Esophagus muscularis mucosa (tissue), 4 donors: ENCODE results near the gene NUP214. TPM values are rescaled to one million over a fixed set of nuclear protein-coding genes. Genes with fewer than 3 reads are reported as not detected.

Experiments used
- DNase-seq: peaks from one replicate; pipeline ENCODE4 v3.0.0-alpha.2; 2017; ENCODE audit errors: extremely low spot score
- H3K27ac ChIP-seq, 4 donors: fragments of 200-600 bp; sonication (generic); replicated peaks in 1 of 4; 1 replicate in 3 of 4; 2 replicates in 1 of 4; pipeline ENCODE4 v1.5.1; 2016 to 2019; ENCODE audit warnings: mild to moderate bottlenecking in 1 of 4
- H3K27me3 ChIP-seq, 4 donors: fragments of 200-600 bp; sonication (generic); one replicate each; pipeline versions ENCODE4 v1.5.1 to v1.6.0; 2016 to 2019
- H3K36me3 ChIP-seq, 4 donors: fragments of 200-600 bp; sonication (generic); one replicate each; pipeline ENCODE4 v1.5.1; 2016 to 2019
- H3K4me1 ChIP-seq, 4 donors: fragments of 200-600 bp; sonication (generic); one replicate each; pipeline ENCODE4 v1.5.1; 2016 to 2019
- H3K4me3 ChIP-seq, 4 donors: fragments of 200-600 bp; sonication (generic); 1 replicate in 2 of 4; 2 replicates in 2 of 4; pipeline ENCODE4 v1.5.1; 2016 to 2019; ENCODE audit warnings: mild to moderate bottlenecking in 4 of 4, moderate library complexity in 1 of 4
- H3K9me3 ChIP-seq, 4 donors: fragments of 200-600 bp; sonication (generic); 1 replicate in 3 of 4; 2 replicates in 1 of 4; pipeline ENCODE4 v1.5.1; 2016 to 2019
- EP300 ChIP-seq: sonication (generic); formaldehyde crosslinking; IDR thresholded peaks from one replicate; pipeline ENCODE4 v1.6.1; 2017; ENCODE audit warnings: antibody characterized with exemption
- POLR2A ChIP-seq: fragments of 450-650 bp; IDR thresholded peaks from one replicate; pipeline ENCODE4 v1.6.1; 2017; ENCODE audit warnings: antibody characterized with exemption, moderate library complexity, mild to moderate bottlenecking, low read depth
- POLR2AphosphoS5 ChIP-seq, 2 donors: sonication (generic); formaldehyde crosslinking; IDR thresholded peaks; one replicate each; pipeline ENCODE4 v1.6.1; 2017; ENCODE audit warnings: antibody characterized with exemption in 2 of 2
- WGBS: methylation state at CpG from one replicate; pipeline ENCODE4 v1.1.5; 2018; 5-methylcytosine and 5-hydroxymethylcytosine counted together
- intact Hi-C: fragments of 100-400 bp; cut with DNase I; formaldehyde crosslinking; loops from one replicate; pipeline ENCODE4 v1.15.1; 2023
- total RNA-seq, 4 donors: library from RNA; depleted of rRNA; stranded (reverse); fragments of >200 nt; gene quantifications; one replicate each; pipeline versions ENCODE4 v1.1.0 to v1.2.1, GENCODE V29; 2016
- TF ChIP-seq, protein P1 (sequence below), 3 experiments: fragments of 200-600 bp in 2 of 3; fragments of 450-650 bp in 1 of 3; sonication (generic) in 2 of 3; IDR thresholded peaks; one replicate each; pipeline ENCODE4 v1.5.1; 2017 to 2019; ENCODE audit warnings: antibody characterized with exemption in 3 of 3, mild to moderate bottlenecking in 2 of 3, moderate library complexity in 1 of 3

Gene NUP214
- total RNA-seq, 4 donors from 2014 or later, result 26.4 to 36.2 (median 28.7) TPM

GRCh38 chr9:131217331-131218031, 92.1 kb downstream of the NUP214 start:
- Histone ChIP-seq H3K27ac (peak overlapping the region; percentile 35 to 65 (median 49)), H3K4me1 (peaks cover 3 to 41% (median 35%) of the 10 kb centered on the region in 4 donors), H3K4me3 (no peak overlapping the region), H3K36me3 (peaks cover 0 to 26% (median 15%) of the 10 kb centered on the region in 4 donors), H3K27me3 (no peaks in the 10 kb centered on the region), H3K9me3 (peaks cover 0 to 1% (median under 1%) of the 10 kb centered on the region in 4 donors)
- no peak for DNase-seq
- TF ChIP-seq, protein P1, sequence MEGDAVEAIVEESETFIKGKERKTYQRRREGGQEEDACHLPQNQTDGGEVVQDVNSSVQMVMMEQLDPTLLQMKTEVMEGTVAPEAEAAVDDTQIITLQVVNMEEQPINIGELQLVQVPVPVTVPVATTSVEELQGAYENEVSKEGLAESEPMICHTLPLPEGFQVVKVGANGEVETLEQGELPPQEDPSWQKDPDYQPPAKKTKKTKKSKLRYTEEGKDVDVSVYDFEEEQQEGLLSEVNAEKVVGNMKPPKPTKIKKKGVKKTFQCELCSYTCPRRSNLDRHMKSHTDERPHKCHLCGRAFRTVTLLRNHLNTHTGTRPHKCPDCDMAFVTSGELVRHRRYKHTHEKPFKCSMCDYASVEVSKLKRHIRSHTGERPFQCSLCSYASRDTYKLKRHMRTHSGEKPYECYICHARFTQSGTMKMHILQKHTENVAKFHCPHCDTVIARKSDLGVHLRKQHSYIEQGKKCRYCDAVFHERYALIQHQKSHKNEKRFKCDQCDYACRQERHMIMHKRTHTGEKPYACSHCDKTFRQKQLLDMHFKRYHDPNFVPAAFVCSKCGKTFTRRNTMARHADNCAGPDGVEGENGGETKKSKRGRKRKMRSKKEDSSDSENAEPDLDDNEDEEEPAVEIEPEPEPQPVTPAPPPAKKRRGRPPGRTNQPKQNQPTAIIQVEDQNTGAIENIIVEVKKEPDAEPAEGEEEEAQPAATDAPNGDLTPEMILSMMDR (IDR thresholded peaks at IDR 0.05), result no peak
- TF ChIP-seq POLR2AphosphoS5 (IDR thresholded peaks at IDR 0.05), result peak in 1 of 2 donors; percentile 28
- intact Hi-C loops, result no loop called here
- 65% methylated on average over 6 of the region's 6 CpGs for WGBS

GRCh38 chr9:131218370-131218769, 93.0 kb downstream of the NUP214 start:
- peaks cover 3 to 41% (median 35%) of the 10 kb centered on the region in 4 donors for H3K4me1 ChIP-seq
- peaks cover 0 to 34% (median 20%) of the 10 kb centered on the region in 4 donors for H3K36me3 ChIP-seq
- TF ChIP-seq POLR2A (no peak), POLR2AphosphoS5 (IDR thresholded peaks at IDR 0.05) (no peak), EP300 (no peak)
- TF ChIP-seq, protein P1 (IDR thresholded peaks at IDR 0.05), result no peak
- H3K27ac ChIP-seq, result peak overlapping the region in 1 of 4 donors; percentile 54
- no peaks in the 10 kb centered on the region for H3K9me3 ChIP-seq
- H3K27me3 ChIP-seq, result no peaks in the 10 kb centered on the region
- H3K4me3 ChIP-seq, result no peak overlapping the region
- intact Hi-C loops, result no loop called here
- DNase-seq, result no peak
- 85% methylated on average over 5 of the region's 5 CpGs for WGBS

GRCh38 chr9:131220485-131220884, 95.1 kb downstream of the NUP214 start:
- TF ChIP-seq, protein P1 (IDR thresholded peaks at IDR 0.05), result no peak
- TF ChIP-seq POLR2A (no peak), POLR2AphosphoS5 (IDR thresholded peaks at IDR 0.05) (no peak), EP300 (no peak)
- no peak overlapping the region for H3K27ac ChIP-seq
- DNase-seq, result no peak
- H3K27me3 ChIP-seq, result no peaks in the 10 kb centered on the region
- H3K36me3 ChIP-seq, result peaks cover 0 to 42% (median 26%) of the 10 kb centered on the region in 4 donors
- no peak overlapping the region for H3K4me3 ChIP-seq
- no peaks in the 10 kb centered on the region for H3K9me3 ChIP-seq
- peaks cover 0 to 24% (median 20%) of the 10 kb centered on the region in 4 donors for H3K4me1 ChIP-seq
- WGBS, result 96% methylated on average over 2 of the region's 2 CpGs
- intact Hi-C loops, result no loop called here

DNA sequence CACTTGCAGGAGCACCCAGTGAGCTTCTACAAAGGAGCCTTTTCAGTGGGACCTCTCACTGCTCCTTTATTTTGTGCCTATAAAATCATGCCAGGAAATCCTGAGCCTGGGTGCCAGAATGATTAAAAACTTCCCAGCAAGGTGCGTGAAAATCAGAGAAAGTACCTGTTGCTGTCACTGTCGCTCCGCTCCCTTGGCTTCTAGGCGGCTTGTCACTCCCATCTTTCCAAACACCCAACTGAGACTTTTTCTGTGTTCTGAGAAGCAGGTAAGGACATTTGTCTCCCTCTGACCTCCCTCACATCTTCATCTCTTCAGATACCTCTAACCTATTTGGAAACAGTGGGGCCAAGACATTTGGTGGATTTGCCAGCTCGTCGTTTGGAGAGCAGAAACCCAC, 97.1 kb downstream of the NUP214 start:
- 92% methylated on average over 6 of the region's 6 CpGs for WGBS
- H3K4me3 ChIP-seq, result no peak overlapping the region
- DNase-seq, result no peak
- H3K27ac ChIP-seq, result no peak overlapping the region
- H3K4me1 ChIP-seq, result peaks cover 12 to 19% (median 15%) of the 10 kb centered on the region in 4 donors
- no peaks in the 10 kb centered on the region for H3K27me3 ChIP-seq
- intact Hi-C loops, result no loop called here
- H3K9me3 ChIP-seq, result no peaks in the 10 kb centered on the region
- no peak for TF ChIP-seq POLR2AphosphoS5 (IDR thresholded peaks at IDR 0.05)
- TF ChIP-seq POLR2A, result no peak
- TF ChIP-seq, protein P1 (IDR thresholded peaks at IDR 0.05), result no peak
- no peak for TF ChIP-seq EP300
- H3K36me3 ChIP-seq, result peaks cover 0 to 39% (median 26%) of the 10 kb centered on the region in 4 donors
